ENCODE measurements around the gene JAZF1.

GRCh38 chr7:28228396-28228795, 47.8 kb upstream of the JAZF1 start:
- TF ChIP-seq, protein P1, sequence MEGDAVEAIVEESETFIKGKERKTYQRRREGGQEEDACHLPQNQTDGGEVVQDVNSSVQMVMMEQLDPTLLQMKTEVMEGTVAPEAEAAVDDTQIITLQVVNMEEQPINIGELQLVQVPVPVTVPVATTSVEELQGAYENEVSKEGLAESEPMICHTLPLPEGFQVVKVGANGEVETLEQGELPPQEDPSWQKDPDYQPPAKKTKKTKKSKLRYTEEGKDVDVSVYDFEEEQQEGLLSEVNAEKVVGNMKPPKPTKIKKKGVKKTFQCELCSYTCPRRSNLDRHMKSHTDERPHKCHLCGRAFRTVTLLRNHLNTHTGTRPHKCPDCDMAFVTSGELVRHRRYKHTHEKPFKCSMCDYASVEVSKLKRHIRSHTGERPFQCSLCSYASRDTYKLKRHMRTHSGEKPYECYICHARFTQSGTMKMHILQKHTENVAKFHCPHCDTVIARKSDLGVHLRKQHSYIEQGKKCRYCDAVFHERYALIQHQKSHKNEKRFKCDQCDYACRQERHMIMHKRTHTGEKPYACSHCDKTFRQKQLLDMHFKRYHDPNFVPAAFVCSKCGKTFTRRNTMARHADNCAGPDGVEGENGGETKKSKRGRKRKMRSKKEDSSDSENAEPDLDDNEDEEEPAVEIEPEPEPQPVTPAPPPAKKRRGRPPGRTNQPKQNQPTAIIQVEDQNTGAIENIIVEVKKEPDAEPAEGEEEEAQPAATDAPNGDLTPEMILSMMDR (conservative IDR thresholded peaks at IDR 0.05 in 1 of 2, IDR thresholded peaks at IDR 0.05 in 1 of 2; ENCODE audit: extremely low read depth in 1 of 2, insufficient read depth in 1 of 2, low read depth in 1 of 2, low read length in 2 of 2), result no peak
- no peak for TF ChIP-seq EZH2 (IDR thresholded peaks at IDR 0.05; ENCODE audit: borderline replicate concordance, low read length)

All from mammary epithelial cell (primary cell).